Amniotic stem cell (primary cell): ENCODE measurements around the gene CUZD1.
"Not testable (repeated sequence)": the region's sequence is repeated elsewhere in the genome, so short reads cannot be mapped to it uniquely, and the experiment has no call there.

Experiments used
- DNase-seq: peaks from one replicate; lab custom pipeline; 2025; lab: John Stamatoyannopoulos, UW

The CUZD1 gene, protein sequence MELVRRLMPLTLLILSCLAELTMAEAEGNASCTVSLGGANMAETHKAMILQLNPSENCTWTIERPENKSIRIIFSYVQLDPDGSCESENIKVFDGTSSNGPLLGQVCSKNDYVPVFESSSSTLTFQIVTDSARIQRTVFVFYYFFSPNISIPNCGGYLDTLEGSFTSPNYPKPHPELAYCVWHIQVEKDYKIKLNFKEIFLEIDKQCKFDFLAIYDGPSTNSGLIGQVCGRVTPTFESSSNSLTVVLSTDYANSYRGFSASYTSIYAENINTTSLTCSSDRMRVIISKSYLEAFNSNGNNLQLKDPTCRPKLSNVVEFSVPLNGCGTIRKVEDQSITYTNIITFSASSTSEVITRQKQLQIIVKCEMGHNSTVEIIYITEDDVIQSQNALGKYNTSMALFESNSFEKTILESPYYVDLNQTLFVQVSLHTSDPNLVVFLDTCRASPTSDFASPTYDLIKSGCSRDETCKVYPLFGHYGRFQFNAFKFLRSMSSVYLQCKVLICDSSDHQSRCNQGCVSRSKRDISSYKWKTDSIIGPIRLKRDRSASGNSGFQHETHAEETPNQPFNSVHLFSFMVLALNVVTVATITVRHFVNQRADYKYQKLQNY

DNA sequence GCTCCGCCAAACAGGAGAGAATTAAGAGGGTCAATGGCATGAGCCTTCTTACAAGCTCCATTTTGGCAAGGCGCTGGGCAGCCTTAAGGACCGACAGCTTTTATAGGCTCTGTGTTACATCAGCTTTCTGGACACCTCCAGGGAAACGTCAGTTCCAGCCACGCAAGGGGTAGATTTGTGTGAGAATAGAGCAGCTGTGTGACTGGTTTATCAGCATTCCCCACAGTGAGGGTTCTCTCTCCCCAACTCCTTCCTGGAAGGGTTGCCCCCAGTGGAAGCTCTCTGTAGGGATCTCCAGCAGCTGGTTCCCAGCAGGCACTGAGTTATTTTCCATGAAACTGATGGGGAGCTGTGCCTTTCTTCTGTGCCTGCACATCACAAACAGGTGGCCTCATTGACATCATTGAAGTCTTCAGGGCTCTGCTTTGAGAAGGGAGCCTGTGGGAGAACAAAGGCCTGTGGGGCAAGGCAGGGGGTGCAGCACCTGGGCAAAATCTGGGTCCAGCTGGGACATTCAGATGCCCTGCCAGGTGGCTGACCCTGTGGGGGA lies at the start of gene CUZD1:
TSS of gene CUZD1 (minus strand) at position 75 of the 550 bp plus-strand sequence. CDS start at position 61, 14 bp downstream.
- DNase-seq, result no peak

DNA sequence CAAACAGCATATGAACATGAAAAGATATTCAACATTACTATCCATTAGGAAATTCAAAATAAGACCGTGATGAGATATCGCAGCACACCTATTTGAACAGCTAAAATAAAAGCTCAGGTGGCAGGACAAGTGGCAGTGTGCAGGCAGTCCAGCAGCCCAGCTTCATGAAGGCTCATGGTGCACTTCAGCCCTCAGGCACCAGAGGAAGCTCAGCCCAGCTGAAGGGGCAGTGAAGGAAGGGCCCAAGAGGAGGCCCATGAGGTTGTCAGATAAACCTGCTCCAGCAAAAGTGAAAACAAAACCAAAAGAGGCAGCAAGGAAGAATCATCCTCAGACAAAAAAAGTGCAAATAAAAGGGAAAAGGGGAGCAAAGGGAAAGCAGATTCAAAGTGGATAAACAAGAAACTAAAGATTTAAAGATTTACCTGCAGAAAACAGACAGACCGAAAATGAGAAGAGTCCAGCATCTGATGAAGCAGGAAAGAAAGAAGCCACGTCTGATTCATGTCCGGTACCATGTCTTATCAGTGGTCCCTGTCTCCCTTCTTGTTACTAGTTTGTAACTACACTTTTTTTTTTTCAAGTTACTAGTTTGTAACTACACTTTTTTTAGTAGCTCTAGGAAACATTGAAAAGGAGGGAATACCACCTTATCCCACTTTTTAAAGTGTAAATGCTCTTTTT lies 48.7 kb upstream of the CUZD1 start:
- no peak for DNase-seq

DNA sequence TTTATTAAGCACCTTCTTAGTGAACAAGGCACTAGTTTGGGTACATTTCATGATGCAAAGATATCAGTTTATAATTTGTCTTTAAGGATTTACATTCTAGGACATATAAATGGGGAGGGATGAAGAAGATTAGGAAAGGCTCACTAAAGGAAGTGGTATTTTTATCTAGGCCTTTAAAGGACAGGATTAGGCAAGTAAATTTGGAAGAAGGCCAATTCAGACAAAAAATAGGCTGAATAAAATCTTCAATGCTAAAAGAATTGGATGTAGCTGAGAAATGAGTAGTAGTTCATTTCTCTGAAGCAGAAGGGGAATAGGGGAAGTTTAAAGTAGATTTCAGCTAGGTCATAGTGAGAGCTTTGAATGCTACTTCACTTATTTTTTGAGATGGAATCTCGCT lies 38.5 kb upstream of the CUZD1 start:
- DNase-seq, result no peak

DNA sequence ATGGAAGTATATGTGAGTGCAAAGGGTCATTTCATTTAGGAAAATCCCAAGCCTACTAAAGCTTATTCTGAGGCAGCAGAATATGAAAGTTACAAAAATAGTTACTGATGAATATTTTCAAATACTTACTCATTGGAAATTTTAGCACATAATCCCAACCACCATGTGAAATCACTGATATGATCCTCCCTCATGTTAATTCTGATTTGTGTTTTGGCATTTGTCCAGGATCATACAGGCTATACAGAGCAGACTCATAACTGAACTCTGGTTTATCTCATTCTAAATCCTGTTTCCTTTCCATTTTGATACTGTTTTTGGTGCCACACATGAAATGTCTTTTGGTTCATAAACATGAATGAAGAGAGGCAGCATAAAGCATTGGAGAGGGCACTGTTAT lies 37.1 kb upstream of the CUZD1 start:
- DNase-seq, result no peak

DNA sequence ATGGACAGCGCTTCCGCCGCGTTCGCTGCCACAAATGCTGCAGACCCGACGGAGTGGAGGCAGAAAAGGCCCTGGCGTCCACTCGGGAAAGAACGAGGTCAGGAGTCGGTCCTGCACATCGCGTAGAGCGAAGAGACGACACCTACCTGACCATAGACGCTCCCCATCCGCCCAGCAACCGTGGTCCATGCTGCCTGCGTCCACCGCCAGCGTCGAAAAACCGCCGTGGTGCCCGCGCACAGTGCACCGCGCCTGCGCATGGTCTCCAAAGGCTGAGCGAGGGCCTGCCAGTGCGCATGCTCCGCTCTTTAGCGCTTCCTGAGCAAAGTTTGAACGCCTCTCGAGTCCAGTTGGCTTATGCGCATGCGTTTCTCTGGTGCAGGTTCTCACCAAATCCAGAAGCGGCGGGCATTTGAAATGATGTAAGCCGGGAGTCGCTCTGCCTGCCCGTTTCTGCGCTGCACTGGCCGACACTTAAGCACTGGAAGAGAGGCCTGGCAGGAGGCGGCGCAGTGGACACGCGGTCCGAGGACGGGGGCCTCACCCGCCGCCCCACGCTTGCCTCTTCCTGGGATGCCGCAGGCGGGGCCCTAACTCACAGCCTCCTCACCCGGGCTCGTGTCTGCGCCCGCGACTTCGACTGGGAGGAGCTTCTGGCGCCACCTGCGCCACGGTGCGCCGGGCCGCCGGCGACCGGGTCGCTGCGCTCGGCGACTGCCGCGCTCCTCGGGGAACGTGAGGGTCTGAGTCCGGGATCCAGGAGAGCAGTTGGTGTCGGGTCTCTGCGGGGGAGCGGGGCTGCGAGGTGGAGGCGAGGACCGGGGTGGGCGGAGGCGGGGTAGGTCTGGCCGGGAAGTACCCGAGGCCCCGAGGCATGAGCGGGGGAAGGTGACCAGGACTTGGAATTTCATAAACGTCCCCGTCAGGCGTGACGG lies 33.9 kb upstream of the CUZD1 start, which contains the start of gene FAM24B:
TSS of gene FAM24B (minus strand) at position 243 of the 935 bp plus-strand sequence. CDS start 29,066 bp downstream, outside the sequence.
- DNase-seq, result peak; percentile 97

DNA sequence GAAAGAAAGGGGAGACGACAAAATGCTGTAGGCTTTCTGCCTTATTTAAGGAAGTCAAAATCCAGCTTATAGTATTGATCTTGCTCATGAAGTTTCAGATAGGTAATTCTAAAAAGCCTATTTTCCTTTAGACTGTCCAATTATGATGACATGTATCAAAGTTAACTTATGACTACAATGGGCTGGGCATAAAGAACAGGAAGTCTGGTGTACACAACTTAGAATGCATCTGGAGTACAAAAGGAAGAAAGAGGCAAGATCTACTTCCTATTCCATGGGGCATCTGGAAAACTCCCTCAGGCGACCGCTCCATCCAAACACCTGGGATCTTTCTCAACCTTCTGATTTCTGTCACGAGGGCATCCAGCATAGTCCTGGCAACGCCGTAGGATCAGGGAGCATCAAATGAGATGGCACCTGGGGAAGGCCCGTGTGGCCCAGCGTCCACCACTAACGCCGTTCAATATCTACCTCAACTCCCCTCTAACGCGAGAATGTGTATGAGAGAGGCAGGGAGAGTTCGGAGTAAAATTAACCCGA lies 33.2 kb upstream of the CUZD1 start:
- DNase-seq, result no peak

DNA sequence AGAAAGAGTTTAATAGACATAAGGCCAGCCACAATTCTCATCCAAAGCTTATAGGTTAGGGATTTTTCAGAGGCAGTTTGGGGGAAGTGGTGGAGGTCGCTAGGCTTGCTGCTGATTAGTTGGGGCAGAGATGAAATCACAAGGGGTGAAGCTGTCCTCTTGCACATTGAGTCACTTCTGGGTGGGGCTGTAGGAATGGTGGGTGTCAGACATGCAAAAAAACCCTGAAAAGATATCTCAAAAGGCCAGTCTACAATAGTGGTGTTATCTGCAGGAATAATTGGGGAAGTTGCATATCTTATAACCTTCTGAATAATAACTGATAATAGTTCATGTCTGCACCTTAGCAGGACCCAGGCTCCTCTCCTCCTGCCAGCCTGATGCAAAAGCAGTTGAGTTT lies 31.6 kb upstream of the CUZD1 start:
- no peak for DNase-seq

DNA sequence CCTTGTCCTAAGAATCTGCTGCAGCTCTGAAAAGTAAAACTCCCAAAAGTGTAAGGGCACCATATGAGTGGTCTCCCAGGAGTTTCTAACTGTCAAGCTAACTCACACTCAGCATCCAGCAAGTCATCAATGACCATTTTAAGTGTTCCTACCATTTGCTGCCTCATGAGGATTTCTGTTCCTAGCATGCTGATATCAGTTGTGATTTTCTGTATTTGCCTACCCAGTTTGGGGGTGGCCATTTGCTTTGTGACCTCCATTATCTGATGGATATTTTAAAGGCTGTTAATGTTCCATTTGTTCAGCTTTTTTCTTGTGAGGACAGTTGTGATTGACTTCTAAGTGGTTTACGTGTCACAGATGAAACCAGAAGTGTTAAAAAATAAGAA lies 30.8 kb upstream of the CUZD1 start:
- no peak for DNase-seq

DNA sequence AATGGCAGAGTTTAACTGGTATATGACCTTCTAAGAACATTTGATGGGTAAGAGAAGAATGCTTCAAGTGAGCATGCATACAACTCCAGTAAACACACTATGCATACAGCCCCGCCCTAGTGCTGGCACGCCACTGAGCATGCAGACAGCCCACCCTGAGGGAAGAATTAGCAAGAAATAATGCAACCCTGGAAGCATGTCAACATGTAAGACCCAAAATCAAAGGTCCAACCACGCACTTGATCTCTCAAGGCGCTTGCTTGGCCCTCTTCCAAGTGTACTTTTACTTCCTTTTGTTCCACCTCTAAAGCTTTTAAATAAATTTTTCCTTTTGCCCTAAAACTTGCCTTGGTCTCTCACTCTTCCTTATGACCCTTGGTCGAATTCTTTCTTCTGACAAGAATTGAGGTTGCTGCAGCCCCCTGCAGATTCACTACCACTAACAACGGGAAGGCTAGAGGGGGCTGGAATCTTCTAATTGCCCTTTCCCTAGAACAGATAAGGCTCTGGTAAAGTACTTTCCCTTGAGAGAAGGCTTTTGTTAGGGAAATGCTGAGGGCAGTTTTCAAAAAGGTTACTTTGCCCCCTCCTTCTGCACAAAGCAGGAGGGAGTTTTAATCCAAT lies 30.3 kb upstream of the CUZD1 start:
- DNase-seq, result no peak

DNA sequence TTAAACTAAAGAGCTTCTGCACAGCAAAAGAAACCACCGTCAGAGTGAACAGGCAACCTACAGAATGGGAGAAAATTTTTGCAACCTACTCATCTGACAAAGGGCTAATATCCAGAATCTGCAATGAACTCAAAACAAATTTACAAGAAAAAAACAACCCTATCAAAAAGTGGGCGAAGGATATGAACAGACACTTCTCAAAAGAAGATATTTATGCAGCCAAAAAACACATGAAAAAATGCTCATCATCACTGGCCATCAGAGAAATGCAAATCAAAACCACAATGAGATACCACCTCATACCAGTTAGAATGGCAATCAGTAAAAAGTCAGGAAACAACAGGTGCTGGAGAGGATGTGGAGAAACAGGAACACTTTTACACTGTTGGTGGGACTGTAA lies 26.3 kb upstream of the CUZD1 start:
- not testable (repeated sequence) for DNase-seq

DNA sequence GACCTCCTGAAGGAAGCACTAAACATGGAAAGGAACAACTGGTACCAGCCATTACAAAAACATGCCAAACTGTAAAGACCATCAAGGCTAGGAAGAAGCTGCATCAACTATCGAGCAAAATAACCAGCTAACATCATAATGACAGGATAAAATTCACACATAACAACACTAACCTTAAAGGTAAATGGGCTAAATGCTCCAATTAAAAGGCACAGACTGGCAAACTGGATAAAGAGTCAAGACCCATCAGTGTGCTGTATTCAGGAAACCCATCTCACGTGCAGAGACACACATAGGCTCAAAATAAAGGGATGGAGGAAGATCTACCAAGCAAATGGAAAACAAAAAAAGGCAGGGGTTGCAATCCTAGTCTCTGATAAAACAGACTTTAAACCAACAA lies 23.1 kb upstream of the CUZD1 start:
- not testable (repeated sequence) for DNase-seq

DNA sequence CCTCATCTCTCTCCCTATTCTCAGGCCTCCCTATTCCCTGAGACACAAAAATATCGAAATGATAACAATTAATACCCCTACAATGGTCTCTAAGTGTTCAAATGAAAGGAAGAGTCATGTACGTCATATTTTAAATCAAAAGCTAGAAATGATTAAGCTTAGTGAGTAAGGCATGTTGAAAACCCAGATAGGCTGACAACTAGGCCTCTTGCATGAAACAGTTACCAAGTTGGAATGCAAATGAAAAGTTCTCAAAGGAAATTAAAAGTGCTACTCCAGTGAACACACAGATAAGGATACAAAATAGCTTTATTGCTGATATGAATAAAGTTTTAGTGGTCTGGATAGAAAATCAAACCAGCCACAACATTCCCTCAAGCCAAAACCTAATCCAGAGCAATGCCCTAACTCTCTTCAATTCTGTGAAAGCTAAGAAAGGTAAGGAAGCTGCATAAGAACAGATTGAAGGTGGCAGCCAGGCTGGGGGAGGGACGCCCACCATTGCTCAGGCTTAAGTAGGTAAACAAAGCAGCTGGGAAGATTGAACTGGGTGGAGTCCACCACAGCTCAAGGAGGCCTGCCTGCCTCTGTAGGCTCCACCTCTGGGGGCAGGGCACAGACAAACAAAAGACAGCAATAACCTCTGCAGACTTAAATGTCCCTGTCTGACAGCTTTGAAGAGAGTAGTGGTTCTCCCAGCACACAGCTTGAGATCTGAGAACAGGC lies 21.3 kb upstream of the CUZD1 start:
- DNase-seq, result not testable (repeated sequence)

DNA sequence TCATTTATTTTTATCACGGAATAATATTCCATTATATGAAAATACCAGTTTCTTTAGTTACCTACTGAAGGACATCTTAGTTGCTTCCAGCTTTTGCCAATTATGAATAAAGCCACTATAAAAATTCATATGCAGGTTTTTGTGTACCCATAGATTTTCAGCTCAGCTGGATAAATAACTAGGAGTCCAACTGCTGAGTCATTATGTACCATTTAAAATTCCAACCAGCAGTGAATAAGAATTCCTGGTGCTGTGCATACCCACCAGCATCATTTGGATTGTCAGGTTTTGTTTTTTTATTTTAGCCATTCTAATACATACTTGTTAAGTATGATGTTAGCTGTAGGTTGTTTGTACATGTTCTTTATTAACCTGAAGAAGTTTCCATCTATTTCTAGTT lies 19.2 kb upstream of the CUZD1 start:
- DNase-seq, result no peak

DNA sequence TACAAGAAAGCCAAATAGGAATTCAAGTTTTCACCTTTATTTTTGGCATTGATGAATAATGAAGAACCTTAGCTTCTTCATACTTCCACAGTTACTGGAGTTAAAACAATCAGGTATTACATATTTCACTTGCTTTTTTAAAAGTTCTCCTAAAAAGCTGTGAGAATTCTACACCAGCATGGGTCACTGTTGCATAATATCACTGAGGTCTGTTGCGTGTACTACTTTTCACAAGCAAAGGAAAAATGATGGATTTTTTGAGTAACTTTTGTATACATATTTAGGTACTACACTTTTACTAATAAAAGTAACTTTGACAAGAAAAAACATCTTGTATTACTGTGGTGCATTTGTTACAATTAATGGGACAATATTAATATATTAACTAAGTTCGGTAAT lies 18.5 kb upstream of the CUZD1 start:
- DNase-seq, result no peak

DNA sequence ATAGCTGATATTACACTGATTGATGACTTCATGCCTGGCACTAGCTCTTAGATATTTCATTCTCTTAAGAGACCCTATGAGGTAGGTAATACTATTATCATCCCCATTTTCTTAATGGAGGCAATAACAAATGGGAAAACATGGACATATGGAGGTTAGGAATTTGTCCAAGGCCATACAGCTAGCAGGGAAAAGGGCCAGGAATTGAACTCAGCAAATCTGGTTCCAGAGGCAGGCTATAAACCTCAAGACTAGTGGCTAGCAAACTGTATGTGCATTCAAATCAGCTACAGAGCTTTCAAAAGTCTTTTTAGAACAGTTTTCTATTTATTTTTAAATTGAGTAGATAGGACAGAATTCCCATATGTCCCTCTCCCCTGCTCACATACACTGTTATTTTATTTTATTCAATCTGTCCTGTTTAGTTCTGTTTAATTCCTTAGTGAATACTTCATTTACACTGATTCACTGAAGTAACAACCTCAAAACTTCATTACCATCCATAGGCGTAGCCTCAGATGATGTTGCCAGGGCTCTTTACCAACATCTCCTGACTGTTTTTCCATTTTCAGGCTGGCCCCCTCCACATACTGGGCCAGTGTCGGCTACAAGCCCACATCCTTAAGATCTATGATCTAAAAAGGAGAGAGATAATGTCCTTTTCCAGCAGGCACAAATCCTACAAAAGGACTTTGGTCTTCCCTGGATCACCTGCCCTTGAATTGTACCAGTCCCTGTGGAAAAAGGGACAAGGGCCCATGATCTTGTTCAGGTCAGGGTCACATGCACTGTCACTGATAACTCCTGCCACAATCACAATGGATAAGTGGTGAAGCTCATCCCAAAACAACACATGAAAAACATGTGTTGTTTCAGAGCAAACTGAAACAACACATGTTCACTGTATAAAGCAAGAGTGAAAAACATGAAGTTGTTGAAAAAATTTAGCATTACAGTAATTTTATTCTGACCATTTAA lies 17.8 kb upstream of the CUZD1 start:
- no peak for DNase-seq

DNA sequence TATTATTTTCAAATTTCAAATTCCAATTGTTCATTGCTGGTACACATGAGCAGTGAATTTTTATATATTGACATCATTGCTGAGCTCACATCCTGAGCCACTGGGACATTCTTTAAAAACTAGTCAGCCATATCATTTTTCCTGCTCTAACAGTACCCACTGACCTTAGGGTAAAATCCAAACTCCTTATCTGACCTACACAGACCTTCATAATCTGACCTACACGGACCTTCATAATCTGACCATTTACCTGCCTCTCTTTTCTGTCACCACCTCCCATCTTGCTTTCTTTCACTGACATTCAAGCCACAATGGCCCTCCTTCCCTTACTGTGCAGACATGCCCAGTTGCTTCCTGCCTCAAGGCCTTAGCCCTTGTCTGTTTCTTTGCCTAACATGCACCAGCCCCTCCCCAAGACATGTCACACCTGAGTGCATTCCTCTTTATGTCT lies 16.1 kb upstream of the CUZD1 start:
- no peak for DNase-seq

DNA sequence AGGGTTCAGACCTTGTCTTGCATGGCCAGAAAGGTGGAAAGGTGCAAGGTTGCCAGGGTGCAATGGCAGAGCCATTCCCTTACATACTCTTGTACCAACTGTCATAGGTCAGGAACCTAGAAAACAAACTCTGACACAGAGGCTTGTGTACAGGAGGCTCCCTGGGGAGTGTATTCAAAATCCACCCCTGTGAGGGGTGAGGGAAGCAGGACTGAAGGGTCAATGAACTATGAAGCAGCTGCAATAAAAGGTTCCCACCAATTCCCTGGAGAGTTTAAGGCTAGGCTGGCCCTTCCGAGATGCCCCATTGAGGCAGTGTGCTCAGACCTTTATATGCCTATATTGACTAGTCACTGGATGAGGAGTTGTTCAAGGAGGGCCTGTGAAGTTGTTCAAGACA lies 13.9 kb upstream of the CUZD1 start:
- no peak for DNase-seq

DNA sequence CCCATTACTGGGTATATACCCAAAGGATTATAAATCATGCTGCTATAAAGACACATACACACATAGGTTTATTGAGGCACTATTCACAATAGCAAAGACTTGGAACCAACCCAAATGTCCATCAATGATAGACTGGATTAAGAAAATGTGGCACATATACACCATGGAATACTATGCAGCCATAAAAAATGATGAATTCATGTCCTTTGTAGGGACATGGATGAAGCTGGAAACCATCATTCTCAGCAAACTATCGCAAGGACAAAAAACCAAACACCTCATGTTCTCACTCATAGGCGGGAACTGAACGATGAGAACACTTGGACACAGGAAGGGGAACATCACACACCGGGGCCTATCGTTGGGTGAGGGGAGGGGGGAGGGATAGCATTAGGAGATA lies 12.4 kb upstream of the CUZD1 start:
- not testable (repeated sequence) for DNase-seq

DNA sequence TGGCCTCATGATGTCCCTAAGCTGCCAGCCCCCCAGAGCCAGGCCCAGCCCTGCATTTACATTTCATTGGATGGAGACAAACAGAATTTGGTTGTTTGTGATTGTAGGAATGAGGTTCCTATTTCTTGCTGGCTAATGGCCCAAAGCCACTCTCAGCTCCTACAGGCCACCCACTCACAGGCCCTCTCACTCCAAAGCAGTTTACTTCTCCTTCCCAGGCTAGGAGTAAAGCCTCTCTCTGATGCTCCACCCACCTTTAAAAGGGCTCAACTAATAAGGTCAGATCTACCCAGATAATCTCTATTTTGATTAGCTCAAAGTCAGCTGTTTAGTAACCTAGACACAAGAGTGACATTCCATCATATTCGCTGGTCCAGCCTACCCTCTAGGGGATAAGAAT lies 11.2 kb upstream of the CUZD1 start:
- DNase-seq, result no peak
